ENCODE measurements around the gene BORCS8.
"Not testable (repeated sequence)": the region's sequence is repeated elsewhere in the genome, so short reads cannot be mapped to it uniquely, and the experiment has no call there.

Gene BORCS8

DNA sequence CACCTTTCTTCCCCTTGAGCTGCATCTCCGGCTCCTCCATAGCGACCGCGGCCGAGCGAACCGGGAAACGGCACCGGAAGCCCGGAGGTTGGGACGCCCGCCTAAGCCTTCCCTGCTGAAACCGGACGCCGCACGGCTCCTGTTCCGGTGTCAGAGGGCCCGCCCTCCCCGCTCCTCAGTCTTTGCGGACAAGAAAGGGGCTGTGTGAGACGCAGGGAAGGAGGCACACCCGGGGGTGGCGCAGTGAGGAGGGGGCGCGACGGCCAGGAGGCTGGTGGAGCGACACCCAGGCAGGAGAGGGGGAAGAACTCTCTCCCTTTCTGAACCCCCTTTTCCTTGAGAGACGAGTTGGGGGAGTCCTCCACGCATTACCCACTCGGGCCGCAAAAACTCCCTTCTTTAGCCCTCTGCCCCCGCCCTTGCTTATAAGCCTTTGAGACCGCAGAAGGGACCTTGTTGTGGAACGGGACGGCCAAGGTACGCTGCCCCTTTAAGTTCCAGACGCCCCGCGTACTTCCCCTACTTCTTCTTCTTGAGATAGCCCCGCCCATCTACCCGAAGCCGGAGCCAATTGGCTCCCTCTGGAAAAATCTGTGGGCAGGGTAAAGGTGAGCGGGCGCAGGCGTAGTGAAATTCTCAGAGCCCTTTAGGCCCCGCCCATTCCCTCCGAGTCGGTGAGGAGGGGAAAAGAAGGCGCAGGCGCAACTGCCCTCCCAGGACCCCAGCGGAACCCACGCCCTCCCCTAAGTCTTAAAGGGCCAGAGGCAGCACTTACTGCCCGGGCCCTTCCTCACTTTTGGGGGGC is at the start of gene BORCS8, which contains the start of gene RFXANK:
Gene BORCS8, minus strand, starts transcription at position 75 of the 805 bp plus-strand sequence. Its CDS starts 35 bp downstream, at position 40.
Gene RFXANK, plus strand, starts transcription at position 181 of the 805 bp plus-strand sequence. CDS start 1,689 bp downstream, outside the sequence.
- DNase-seq (ENCODE audit: low read depth), result peak; percentile 98

DNA sequence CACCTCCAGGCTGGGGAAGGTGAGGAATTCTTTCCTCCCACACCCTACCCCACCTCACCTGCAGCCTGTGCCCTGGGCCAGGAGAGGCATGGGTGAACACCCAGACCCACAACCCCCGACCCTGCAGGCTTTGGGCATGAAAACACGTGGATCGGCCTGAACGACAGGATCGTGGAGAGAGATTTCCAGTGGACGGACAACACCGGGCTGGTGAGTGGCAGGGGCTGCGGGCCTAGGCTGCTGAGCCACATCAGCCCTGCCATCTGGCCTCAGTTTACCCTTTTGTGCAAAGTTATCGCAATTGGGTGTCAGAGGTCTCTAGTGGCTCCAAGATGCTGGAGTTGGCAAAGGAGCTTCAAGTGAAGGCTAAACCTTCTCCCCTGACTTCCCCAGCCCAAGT is 48.5 kb upstream of the BORCS8 start:
- DNase-seq (ENCODE audit: low read depth), result no peak

DNA sequence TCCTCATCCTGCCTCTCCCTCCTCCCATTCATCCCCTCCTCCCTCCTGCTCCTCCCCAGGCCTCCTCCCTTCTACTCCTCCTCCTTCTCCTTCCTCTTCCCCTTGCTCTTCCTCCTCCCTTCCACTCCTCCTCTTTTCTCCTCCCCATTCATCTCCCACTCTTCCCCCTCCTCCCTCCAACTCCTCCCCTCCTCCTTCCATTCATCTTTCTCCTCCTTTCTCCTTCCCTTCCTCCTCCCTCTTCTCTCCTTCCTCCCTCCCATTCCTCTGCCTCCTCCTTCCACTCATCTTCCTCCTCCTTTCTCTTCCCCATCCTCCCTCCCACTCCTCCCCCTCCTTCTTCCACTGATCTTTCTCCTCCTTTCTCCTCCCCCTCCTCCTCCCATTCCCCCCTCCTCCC is 47.7 kb upstream of the BORCS8 start:
- DNase-seq (ENCODE audit: low read depth), result no peak

DNA sequence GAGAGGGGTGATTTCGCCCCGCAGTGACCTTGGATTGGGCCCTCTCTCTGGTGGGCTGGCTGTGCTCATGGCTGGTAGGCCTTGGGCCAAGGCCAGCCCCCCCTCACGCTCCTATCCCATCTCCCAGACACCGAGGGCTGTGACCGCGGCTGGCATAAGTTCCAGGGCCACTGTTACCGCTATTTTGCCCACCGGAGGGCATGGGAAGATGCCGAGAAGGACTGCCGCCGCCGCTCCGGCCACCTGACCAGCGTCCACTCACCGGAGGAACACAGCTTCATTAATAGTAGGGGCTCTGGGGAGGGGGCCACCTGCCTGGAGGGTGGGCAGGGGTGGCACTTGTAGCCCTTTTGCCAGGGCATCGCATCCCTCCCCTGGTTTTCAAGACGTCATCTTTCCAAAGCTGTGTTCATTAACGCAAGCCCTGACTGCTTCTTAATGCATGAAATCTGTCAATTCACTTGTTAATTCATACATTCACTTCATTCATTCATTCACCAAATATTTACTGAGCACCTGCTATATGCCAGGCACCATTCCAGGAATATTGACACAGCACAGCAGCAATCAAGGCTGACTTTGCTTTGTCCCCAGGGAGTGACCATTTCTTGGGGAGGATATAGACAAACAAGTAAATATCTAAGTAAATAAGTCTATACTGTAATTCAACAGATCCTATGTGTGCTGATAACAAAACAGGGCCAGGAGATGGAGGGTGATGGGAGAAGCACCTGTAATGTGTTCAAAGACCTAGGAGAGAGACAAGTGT is 46.4 kb upstream of the BORCS8 start:
- no peak for DNase-seq (ENCODE audit: low read depth)

DNA sequence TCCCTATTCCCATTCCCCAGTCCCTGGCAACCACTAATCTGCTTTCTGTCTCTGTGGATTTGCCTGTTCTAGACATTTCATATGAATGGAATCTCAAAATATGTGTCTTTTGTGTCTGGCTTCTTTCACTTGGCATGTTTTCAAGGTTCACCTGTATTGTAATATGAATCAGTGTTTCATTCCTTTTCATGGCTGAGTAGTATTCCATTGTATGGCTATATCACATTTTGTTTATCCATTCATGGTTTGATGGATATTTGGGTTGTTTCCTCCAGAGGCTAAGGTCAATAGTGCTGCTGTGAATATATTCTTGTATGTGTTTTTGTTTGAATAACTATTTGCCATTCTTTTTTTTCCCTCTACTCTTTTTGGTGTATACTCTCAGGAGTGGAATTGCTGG is 44.2 kb upstream of the BORCS8 start:
- DNase-seq (ENCODE audit: low read depth), result no peak

DNA sequence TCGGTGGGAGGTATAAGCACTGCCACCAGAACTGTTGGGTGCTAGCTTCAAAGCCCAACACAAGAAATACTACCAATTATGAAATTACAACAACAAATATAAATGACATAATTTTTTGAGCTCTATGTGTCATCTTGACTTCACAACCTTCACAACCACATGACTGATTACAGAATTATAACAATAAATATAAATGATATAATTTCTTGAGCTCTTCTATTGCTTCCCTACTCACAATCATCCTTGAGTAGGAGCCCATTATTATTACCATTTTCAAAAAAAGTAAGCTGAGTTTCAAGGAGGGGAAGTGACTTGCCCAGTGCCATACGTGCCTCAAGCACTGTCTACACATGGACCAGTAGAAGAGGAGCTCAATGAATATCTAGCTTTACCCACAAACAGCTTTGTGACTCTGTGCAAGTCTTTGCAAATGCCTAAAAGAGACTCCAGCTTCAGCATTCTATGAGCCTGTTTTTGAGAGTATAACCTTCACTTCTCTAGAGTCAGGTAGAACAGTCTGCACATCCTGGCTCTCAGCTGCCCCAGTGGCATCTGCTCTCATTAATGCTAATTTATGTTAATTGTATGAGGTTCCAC is 42.4 kb upstream of the BORCS8 start:
- no peak for DNase-seq (ENCODE audit: low read depth)

DNA sequence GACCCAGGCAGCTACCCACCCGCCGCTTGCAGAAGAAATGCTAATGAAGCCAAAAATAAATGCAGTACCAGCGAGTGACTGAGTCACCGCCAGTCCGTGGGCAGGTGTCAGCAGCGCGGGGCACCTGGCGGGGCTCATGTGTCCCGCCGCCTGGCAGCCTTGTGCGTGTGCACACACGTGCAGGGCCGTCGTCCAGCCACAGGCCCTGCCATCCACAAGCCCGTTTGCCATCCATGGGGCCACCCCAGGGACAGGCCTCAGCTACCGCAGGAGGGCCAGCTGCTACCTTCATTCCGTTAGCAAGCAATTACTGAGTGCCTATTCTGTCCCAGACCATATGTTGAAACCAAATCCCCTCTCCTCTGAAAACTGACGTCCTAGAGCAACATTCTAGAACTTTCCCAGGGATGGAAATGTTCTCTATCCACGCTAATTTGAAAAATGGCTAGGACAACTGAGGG is 40.3 kb upstream of the BORCS8 start:
- DNase-seq (ENCODE audit: low read depth), result no peak

DNA sequence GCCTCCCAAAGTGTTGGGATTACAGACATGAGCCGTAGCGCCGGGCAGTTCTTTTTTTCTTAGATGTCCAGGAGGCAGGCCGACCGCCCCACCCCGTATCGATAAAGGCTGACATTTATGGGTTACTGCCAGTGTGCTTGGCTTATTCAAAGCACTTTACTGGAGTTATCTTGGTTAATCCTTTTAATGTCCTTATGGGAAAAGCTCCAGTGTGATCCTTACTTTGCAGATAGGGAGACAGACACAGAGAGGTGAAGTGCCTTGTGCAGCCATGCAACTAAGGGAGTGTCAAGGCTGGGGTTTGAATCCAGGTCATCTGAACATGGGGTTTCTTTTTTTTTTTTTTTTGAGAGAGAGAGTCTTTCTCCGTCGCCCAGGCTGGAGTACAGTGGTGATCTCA is 39.0 kb upstream of the BORCS8 start:
- no peak for DNase-seq (ENCODE audit: low read depth)

DNA sequence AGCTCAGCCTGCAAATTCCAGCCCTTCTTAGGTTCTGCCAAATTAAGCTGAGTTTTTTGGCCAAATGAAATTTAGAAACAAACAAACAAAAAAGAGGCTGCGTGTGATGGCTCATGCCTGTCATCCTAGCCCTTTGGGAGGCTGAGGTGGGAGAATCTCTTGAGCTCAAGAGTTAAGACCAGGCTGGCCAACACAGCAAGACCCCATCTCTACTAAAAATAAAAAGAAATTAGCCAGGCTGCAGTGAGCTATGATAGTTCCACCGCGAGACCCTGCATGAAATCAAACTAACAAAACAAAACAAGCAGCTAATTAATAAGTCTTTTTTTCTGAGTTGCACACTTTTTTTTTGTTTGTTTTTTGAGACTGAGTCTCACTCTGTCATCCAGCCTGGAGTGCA is 37.7 kb upstream of the BORCS8 start:
- DNase-seq (ENCODE audit: low read depth), result no peak

DNA sequence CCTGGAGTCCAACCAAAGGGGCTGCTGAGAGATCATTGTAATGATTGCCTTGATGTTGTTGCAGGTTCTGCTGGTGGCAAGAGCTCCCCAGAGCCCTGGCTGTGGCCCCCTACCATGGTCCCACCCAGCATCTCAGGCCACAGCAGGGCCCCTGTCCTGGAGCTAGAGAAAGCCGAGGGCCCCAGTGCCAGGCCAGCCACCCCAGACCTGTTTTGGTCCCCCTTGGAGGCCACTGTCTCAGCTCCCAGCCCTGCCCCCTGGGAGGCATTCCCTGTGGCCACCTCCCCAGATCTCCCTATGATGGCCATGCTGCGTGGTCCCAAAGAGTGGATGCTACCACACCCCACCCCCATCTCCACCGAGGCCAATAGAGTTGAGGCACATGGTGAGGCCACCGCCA is 35.3 kb upstream of the BORCS8 start:
- no peak for DNase-seq (ENCODE audit: low read depth)

DNA sequence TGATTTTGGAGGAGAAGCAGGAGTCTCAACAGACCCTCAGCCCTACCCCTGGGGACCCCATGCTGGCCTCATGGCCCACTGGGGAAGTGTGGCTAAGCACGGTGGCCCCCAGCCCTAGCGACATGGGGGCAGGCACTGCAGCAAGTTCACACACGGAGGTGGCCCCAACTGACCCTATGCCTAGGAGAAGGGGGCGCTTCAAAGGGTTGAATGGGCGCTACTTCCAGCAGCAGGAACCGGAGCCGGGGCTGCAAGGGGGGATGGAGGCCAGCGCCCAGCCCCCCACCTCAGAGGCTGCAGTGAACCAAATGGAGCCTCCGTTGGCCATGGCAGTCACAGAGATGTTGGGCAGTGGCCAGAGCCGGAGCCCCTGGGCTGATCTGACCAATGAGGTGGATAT is 34.7 kb upstream of the BORCS8 start:
- no peak for DNase-seq (ENCODE audit: low read depth)

DNA sequence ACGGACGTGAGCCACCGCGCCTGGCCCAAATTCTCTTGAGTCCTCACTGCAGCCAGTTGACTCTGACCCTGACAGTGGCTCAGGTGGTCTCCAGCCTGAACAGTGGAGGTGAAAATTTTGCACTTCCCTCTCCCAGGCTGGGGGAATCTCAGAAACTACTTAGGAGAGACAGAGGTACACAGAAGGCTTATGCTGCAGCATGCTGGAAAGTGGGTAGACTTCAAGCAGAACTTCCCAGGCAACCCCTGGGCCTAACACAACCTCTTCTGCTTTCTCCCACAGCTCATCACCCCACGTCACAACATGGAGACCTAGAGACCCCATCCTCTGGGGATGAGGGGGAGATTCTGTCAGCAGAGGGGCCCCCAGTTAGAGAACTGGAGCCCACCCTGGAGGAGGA is 34.3 kb upstream of the BORCS8 start:
- DNase-seq (ENCODE audit: low read depth), result no peak

DNA sequence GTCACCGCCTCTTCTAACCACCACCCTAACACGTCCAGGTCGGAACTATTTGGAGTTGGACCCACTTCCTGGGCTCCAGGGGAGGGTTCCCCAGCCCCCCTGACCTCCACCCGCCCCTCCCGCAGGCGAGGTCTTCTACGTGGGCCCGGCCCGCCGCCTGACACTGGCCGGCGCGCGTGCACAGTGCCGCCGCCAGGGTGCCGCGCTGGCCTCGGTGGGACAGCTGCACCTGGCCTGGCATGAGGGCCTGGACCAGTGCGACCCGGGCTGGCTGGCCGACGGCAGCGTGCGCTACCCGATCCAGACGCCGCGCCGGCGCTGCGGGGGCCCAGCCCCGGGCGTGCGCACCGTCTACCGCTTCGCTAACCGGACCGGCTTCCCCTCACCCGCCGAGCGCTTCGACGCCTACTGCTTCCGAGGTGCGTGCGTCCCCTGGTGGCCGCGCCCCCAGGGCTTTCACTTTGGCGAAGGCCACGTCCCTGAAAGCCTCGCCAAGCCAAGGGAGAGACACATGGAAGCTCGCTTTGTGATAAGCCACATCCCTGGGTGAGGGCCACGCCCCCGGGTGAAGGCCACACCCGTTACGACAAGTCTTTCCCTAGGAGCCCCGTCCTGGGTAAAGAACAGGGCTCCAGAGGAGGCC is 33.0 kb upstream of the BORCS8 start:
- peak; percentile 39 for DNase-seq (ENCODE audit: low read depth)

DNA sequence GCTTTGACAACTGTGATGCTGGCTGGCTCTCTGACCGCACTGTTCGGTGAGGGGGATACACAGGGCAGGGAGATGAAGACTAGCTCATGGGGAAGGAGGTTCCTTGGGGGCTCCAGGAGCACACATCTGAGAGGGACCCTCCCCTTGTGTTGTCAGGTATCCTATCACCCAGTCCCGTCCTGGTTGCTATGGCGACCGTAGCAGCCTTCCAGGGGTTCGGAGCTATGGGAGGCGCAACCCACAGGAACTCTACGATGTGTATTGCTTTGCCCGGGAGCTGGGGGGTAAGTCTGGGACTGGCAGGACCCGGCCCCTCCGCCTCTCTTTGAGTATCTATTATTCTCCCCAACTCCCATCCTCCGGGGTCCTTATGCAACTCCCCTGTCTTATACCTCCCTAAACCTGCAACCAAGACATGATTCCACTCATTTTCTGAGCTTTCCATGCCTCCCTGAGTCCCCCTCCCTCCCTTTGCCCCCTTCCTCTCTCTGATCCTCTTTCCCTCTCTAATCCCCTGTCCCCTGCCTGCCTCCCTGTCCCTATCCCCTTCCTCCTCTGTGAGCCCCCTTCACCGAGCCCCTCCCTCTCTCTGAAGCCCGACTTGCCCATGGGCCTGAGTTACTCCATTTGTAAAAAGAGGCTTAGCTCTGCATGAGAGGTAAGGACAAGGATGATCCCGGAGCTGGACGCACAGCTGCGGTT is 32.3 kb upstream of the BORCS8 start:
- DNase-seq (ENCODE audit: low read depth), result no peak

DNA sequence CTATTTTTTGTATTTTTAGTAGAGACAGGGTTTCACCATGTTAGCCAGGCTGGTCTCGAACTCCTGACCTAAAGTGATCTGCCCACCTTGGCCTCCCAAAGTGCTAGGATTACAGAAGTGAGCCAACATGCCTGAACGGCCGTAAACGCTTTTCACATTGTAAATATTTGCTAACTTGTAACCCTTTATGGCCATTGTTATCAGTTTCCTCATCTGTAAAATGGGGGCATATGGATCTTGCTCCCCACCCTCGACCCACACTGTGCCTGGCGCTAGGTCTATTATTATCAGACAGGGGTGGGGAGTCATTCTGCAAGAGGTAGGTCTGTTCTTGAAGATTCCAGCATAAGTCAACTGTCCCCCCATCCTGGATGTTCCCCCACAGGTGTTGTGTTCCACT is 31.7 kb upstream of the BORCS8 start:
- DNase-seq (ENCODE audit: low read depth), result no peak

DNA sequence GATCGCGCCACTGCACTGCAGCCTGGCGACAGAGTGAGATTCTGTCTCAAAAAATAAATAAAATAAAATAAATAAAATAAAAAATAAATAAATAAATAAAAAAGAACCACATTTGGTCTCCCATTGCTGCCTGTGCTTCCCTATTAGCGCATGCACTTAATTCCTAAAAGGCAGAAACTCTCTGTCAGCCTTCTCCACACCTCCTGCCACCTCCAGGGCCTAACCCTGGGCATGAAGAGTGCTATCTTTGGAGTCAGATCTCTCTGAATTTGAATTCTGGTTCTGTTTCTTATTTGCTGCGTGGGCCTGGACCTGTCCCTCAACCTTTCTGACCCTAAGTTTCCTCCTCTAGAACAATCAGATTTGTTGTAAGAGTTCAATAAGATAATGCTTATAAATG is 31.1 kb upstream of the BORCS8 start:
- no peak for DNase-seq (ENCODE audit: low read depth)

DNA sequence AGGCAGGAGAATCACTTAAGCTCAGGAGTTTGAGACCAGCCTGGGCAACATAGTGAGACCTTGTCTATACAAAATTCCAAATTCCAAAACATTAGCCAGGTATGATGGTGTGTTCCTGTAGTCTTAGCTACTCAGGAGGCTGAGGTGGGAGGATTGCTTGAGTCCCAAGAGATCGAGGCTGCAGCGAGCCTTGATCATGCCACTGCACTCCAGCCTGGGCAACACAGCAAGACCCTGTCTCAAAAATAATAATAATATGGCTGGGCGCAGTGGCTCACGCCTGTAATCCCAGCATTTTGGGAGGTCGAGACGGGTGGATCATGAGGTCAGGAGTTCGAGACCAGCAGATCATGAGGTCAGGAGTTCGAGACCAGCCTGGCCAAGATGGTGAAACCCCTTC is 29.0 kb upstream of the BORCS8 start:
- not testable (repeated sequence) for DNase-seq (ENCODE audit: low read depth)

DNA sequence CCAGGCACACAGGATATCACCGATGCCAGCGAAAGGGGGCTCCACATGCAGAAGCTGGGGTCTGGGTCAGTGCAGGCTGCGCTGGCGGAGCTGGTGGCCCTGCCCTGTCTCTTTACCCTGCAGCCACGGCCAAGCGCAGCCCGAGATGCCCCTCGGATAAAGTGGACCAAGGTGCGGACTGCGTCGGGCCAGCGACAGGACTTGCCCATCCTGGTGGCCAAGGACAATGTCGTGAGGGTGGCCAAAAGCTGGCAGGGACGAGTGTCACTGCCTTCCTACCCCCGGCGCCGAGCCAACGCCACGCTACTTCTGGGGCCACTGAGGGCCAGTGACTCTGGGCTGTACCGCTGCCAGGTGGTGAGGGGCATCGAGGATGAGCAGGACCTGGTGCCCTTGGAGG is 27.0 kb upstream of the BORCS8 start:
- DNase-seq (ENCODE audit: low read depth), result no peak

DNA sequence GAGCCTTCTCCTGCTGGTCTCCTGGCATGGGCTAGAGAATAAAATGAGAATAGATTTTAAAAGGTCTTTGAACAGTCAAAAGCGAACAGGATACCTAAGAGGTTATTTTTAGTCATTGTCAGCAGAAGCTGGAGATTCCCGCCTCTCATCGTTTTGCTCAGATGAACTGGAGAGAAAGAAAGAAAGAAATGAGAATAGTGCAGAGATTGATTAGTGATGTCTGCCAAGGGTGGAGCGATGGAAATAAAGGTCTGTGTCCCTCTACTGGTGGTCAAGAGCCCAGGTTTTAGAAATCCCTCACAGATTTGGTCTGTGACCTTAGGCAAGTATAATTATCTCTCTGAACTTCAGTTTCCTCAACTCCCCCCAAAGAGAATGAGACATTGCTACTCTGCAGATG is 25.1 kb upstream of the BORCS8 start:
- no peak for DNase-seq (ENCODE audit: low read depth)

DNA sequence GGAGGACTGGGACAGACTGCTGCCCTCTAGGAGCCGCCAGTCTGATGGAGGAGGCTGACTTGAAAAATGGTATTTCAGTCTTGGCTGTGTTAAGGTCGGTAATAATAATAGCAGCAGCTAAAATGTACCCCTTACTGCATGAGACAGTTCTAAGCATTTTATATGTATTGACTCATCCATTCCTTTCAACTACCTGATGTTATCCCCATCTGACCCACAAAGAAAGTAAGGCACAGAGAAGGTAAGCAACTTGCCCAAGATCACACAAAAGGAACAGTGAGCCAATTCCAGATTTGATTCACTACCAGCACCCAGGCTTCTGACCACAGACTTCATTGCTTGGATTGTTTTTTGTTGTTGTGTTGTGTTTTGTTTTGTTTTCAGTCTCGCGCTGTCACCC is 23.8 kb upstream of the BORCS8 start:
- DNase-seq (ENCODE audit: low read depth), result no peak

DNA sequence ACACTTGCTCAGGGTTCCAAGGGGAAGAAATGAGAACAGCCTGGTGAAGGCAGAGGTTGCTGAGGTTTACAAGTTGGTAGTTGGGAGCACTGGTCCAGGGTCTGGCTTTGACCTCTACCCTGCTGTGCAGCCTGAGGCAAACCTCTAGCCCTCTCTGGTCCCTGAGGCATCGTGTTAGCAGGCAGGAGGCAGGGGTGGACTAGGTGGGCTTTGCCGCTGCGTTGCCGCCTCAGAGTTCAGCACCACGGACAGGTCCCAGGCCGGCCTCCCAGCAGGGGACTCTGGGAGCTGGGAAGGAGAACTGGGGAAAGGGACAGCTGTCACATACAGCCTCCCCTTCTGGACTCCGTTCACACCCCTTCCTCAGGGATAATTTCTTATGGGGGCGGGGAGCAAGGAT is 22.9 kb upstream of the BORCS8 start:
- no peak for DNase-seq (ENCODE audit: low read depth)

DNA sequence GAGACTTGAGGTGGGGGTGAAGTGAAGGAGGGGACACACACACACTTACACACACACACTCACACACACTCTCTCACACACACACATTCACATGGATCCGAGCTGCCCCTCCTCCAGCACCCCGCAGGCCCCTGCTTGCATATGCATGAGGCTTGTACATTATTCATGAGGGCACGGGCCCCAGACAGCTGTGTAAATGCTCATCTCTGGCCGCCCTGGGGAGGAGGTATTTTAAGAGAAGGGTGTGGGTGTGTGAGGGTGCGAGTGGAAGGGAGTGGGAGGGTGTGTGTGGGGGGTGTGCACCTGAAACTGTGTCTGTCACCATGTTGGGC is 22.2 kb upstream of the BORCS8 start:
- no peak for DNase-seq (ENCODE audit: low read depth)

Data from stimulated activated CD8-positive, alpha-beta memory T cell treated with anti-CD3 and anti-CD28 coated beads, Interleukin-7, amount 100 ng/mL, for 24 hours (primary cell).